HL-60 (cell line): ENCODE data around the gene LRCH2.

Experiments
- GABPA ChIP-seq: IDR thresholded peaks from 2 replicates; pipeline ENCODE4 v1.6.1; 2012; ENCODE audit warnings: low read depth
- POLR2AphosphoS5 ChIP-seq: IDR thresholded peaks from 2 replicates; pipeline ENCODE4 v1.6.1; 2012; ENCODE audit warnings: low read depth
- TF ChIP-seq, protein P1 (sequence below): IDR thresholded peaks from one replicate; pipeline ENCODE4 v1.5.1; 2011; ENCODE audit warnings: low read length, control low read depth, inconsistent platforms; ENCODE audit not compliant: insufficient read depth

DNA sequence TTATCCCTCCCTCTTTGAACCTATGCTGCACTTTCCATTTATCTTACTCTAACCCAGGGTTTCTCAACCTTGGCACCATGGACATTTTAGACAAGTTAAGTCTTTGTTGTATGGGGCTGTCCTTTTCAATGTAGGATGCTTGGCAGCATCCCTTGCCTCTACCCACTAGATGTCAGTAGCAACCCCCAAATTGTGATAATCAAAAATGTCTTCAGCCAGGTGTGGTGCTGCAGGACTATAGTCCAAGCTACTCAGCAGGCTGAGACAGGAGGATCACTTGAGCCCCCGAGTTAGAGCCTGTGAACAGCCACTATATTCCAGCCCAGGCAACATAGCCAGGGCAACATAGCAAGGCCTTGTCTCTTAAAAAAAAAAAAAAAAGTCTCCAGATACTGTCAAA lies 7.0 kb downstream of the LRCH2 start:
- TF ChIP-seq GABPA (no peak), POLR2AphosphoS5 (no peak)
- TF ChIP-seq, protein P1, sequence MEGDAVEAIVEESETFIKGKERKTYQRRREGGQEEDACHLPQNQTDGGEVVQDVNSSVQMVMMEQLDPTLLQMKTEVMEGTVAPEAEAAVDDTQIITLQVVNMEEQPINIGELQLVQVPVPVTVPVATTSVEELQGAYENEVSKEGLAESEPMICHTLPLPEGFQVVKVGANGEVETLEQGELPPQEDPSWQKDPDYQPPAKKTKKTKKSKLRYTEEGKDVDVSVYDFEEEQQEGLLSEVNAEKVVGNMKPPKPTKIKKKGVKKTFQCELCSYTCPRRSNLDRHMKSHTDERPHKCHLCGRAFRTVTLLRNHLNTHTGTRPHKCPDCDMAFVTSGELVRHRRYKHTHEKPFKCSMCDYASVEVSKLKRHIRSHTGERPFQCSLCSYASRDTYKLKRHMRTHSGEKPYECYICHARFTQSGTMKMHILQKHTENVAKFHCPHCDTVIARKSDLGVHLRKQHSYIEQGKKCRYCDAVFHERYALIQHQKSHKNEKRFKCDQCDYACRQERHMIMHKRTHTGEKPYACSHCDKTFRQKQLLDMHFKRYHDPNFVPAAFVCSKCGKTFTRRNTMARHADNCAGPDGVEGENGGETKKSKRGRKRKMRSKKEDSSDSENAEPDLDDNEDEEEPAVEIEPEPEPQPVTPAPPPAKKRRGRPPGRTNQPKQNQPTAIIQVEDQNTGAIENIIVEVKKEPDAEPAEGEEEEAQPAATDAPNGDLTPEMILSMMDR, result no peak
